Measurements from ENCODE around the gene NUDT2.
"Not testable (repeated sequence)": the region's sequence is repeated elsewhere in the genome, so short reads cannot be mapped to it uniquely, and the experiment has no call there.

NUDT2 gene

DNA sequence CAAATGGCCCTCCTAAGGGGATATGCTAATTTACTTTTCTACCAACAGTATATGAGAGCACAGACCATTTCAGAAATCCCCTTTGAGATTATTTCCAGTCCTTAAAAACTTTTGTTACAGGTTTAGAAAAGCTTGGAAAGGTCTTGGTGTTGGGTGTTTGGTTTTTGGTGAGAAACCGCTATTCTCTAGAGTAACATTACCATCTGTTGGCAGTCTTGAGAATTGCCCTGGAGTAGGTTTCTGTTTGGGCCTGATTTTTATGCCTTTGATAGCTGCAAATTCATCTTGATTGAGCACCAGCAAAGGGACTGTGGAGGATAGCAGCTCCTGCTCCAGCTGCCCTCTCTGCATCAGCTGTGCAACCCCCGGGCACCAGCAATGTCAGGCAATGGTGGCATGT lies 8.0 kb downstream of the NUDT2 start:
- Histone ChIP-seq H3K4me2 (ENCODE audit: low read length) (no peak overlapping the region), H3K4me3 (ENCODE audit: low read length) (no peak overlapping the region), H3K4me1 (ENCODE audit: control insufficient read depth, insufficient read depth, low read length) (no peaks in the 10 kb centered on the region), H3K27me3 (ENCODE audit: control insufficient read depth, insufficient read depth, low read length) (no peaks in the 10 kb centered on the region), H3K36me3 (ENCODE audit: insufficient read depth, low read length) (peaks cover 26% of the 10 kb centered on the region), H3K9me3 (replicated peaks; ENCODE audit: low read length) (no peaks in the 10 kb centered on the region), H3K9ac (ENCODE audit: low read depth, low read length) (no peak overlapping the region)

DNA sequence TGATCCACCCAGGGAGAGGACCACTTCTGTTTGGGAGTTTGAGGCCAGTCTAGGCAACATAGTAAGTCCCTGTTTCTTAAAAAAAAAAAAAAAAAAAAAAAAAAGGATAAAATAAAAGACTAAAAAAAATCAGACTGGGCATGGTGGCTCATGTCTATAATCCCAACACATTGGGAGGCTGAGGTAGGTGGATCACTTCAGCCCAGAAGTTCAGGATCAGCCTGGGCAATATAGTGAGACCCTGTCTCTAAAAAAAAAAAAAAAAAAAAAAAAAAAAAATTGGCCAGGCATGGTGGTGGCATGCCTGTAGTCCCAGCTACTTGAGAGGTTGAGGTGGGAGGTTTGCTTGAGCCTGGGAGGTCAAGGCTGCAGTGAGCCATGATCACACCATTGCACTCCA lies 8.7 kb downstream of the NUDT2 start:
- peaks cover 30% of the 10 kb centered on the region for H3K36me3 ChIP-seq (ENCODE audit: insufficient read depth, low read length)
- H3K4me2 ChIP-seq (ENCODE audit: low read length); H3K27me3 ChIP-seq (ENCODE audit: control insufficient read depth, insufficient read depth, low read length); H3K4me1 ChIP-seq (ENCODE audit: control insufficient read depth, insufficient read depth, low read length); H3K9me3 ChIP-seq (replicated peaks; ENCODE audit: low read length); H3K4me3 ChIP-seq (ENCODE audit: low read length); H3K9ac ChIP-seq (ENCODE audit: low read depth, low read length): not testable (repeated sequence)

DNA sequence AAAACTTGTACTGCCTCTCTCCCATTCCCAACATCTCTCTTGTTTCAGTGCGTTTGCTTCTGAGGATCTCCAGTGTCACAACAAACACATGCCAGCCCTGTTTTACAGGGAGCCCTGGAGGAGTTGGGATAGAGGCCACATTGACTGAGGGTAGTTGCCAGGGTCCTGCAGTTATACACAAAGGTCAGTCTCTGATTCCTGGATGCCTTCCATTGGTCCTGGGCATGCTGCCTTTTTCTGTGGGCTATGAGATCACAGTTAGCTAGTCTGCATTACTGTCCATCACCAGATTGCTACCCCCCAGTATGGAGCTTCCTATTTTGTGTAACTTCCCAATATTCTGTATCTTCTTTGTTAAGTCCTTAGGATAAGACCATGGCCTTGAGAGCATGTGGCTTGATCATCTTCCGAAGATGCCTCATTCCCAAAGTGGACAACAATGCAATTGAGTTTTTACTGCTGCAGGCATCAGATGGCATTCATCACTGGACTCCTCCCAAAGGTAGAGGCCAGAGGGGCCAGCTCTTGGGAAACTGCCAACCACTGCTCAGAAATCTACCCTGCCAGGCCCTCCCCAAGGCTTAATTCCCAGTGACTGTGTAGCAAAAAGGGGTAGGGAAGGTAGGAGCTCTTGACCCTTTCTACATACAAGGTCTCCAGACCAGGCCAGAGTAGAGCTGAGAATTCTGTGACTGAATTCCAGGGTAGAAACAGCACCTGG lies 9.5 kb downstream of the NUDT2 start:
- Histone ChIP-seq H3K4me3 (ENCODE audit: low read length) (no peak overlapping the region), H3K9me3 (replicated peaks; ENCODE audit: low read length) (no peaks in the 10 kb centered on the region), H3K36me3 (ENCODE audit: insufficient read depth, low read length) (peaks cover 35% of the 10 kb centered on the region), H3K9ac (ENCODE audit: low read depth, low read length) (no peak overlapping the region), H3K27me3 (ENCODE audit: control insufficient read depth, insufficient read depth, low read length) (no peaks in the 10 kb centered on the region), H3K4me2 (ENCODE audit: low read length) (no peak overlapping the region), H3K4me1 (ENCODE audit: control insufficient read depth, insufficient read depth, low read length) (no peaks in the 10 kb centered on the region)

DNA sequence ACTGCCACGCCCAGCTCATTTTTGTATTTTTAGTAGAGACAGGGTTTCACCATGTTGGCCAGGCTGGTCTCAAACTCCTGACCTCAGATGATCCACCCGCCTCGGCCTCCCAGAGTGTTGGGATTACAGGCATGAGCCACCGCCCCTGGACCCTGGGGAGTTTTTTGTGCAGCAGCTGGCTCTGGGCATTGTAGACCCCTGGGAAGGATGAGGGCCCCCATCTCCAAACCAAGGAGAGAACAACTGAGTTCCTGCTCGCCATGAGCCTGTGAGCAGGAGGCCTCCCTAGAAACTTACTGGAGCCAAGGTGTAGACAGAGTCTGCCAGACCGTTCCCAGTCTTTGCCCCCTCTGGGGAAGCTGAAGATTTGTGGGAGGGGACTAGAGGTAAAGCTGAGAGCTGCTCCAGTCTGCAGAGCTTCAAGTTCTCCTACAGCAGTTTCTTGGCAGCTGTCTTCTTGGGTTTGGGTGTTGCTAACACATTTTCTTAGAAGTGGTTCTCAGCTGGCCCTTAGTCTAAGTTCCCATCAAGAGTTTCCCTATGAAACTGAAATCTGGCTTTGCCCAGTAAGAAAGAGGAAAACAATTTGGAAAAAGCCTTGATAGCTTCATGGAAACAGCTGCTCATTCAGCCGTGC lies 12.4 kb downstream of the NUDT2 start:
- H3K9ac ChIP-seq (ENCODE audit: low read depth, low read length), result no peak overlapping the region
- no peak overlapping the region for H3K4me3 ChIP-seq (ENCODE audit: low read length)
- H3K4me1 ChIP-seq (ENCODE audit: control insufficient read depth, insufficient read depth, low read length), result no peaks in the 10 kb centered on the region
- no peaks in the 10 kb centered on the region for H3K9me3 ChIP-seq (replicated peaks; ENCODE audit: low read length)
- peaks cover 31% of the 10 kb centered on the region for H3K36me3 ChIP-seq (ENCODE audit: insufficient read depth, low read length)
- no peaks in the 10 kb centered on the region for H3K27me3 ChIP-seq (ENCODE audit: control insufficient read depth, insufficient read depth, low read length)
- no peak overlapping the region for H3K4me2 ChIP-seq (ENCODE audit: low read length)

DNA sequence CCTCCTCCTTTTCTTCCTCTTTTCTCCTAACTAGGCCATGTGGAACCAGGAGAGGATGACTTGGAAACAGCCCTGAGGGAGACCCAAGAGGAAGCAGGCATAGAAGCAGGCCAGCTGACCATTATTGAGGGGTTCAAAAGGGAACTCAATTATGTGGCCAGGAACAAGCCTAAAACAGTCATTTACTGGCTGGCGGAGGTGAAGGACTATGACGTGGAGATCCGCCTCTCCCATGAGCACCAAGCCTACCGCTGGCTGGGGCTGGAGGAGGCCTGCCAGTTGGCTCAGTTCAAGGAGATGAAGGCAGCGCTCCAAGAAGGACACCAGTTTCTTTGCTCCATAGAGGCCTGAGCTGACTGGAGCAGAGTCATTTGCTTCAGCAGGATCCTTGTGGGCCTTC lies 13.7 kb downstream of the NUDT2 start:
- no peak overlapping the region for H3K4me3 ChIP-seq (ENCODE audit: low read length)
- H3K9ac ChIP-seq (ENCODE audit: low read depth, low read length), result no peak overlapping the region
- no peaks in the 10 kb centered on the region for H3K9me3 ChIP-seq (replicated peaks; ENCODE audit: low read length)
- no peaks in the 10 kb centered on the region for H3K4me1 ChIP-seq (ENCODE audit: control insufficient read depth, insufficient read depth, low read length)
- peaks cover 31% of the 10 kb centered on the region for H3K36me3 ChIP-seq (ENCODE audit: insufficient read depth, low read length)
- no peaks in the 10 kb centered on the region for H3K27me3 ChIP-seq (ENCODE audit: control insufficient read depth, insufficient read depth, low read length)
- no peak overlapping the region for H3K4me2 ChIP-seq (ENCODE audit: low read length)

DNA sequence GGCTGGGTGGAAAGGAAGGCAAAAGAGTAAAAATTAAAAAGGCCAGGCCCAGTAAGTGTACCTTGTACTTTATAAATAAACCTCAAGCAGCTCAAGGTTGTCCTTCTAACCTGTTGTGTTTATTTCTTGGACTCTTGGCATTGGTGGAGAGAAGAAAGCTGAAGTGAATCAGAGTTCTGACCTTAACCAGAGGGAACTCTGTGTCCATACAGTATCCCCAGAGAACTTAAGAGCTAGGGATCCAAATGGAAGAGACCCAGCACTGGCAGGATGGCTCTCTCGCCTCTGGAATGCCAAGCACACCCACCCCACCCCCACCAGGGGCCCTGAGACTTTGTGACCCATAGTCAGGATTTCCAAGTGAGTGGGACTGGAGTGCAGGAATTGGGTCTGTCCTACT lies 14.2 kb downstream of the NUDT2 start:
- no peaks in the 10 kb centered on the region for H3K4me1 ChIP-seq (ENCODE audit: control insufficient read depth, insufficient read depth, low read length)
- H3K36me3 ChIP-seq (ENCODE audit: insufficient read depth, low read length), result peaks cover 27% of the 10 kb centered on the region
- no peaks in the 10 kb centered on the region for H3K27me3 ChIP-seq (ENCODE audit: control insufficient read depth, insufficient read depth, low read length)
- H3K4me3 ChIP-seq (ENCODE audit: low read length), result no peak overlapping the region
- no peak overlapping the region for H3K9ac ChIP-seq (ENCODE audit: low read depth, low read length)
- no peak overlapping the region for H3K4me2 ChIP-seq (ENCODE audit: low read length)
- no peaks in the 10 kb centered on the region for H3K9me3 ChIP-seq (replicated peaks; ENCODE audit: low read length)

DNA sequence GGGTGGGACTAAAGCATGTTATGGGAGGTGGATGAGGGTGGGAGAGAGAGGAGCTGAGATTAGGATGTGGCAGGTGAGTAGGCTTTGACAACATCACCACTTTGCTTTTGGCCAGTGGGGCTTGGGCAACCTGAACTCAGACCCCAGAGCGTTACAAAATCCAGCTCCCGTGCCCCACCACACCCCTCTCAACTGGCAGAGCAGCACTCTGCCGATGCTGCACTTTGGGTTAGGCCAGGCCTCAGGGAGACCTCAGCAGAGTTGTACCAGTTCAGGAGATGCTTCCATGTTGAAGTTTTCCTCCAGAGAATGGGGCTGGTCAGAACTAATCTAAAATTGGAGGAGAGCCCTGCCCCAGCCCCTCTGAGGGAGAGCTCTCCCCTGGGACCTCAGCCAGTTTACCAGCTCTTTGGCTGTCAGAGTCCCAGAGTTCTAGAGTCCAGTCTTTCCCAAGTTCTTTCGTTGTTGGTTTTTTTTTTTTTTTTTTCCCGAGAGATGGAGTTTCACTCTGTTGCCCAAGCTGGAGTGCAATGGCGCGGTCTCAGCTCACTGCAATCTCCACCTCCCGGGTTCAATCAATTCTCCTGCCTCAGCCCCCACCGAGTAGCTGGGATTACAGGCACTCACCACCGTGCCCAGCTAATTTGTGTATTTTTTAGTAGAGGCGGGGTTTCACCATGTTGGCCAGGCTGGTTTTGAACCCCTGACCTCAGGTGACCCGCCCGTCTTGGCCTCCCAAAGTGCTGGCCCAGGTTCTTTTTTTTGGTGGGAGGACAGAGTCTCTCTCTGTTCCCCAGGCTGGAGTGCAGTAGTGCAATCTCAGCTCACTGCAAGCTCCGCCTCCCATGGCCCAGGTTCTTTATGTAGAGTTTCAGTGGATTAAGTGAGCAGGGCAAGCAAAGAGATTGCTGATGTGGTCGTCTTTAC lies 17.8 kb downstream of the NUDT2 start:
- Histone ChIP-seq H3K4me1 (ENCODE audit: control insufficient read depth, insufficient read depth, low read length) (no peaks in the 10 kb centered on the region), H3K9ac (ENCODE audit: low read depth, low read length) (no peak overlapping the region), H3K27me3 (ENCODE audit: control insufficient read depth, insufficient read depth, low read length) (no peaks in the 10 kb centered on the region), H3K9me3 (replicated peaks; ENCODE audit: low read length) (no peaks in the 10 kb centered on the region), H3K4me2 (ENCODE audit: low read length) (no peak overlapping the region), H3K36me3 (ENCODE audit: insufficient read depth, low read length) (peaks cover 12% of the 10 kb centered on the region), H3K4me3 (ENCODE audit: low read length) (no peak overlapping the region)

DNA sequence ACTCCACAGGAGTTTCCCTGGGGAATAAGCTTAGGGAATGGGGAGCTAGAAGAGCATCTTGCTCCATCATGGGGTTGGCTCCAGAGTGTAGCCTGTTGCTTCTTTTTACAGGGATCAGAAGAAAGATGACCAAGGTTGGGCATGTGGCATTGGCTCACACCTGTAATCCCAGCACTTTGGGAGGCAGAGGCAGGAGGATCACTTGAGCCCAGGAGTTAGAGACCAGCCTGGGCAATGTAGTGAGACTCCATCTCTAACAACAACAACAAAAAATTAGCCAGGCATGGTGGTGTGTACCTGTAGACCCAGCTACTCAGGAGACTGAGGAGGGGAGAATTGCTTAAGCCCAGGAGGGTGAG lies 18.4 kb downstream of the NUDT2 start:
- Histone ChIP-seq H3K9me3 (replicated peaks; ENCODE audit: low read length) (no peaks in the 10 kb centered on the region), H3K27me3 (ENCODE audit: control insufficient read depth, insufficient read depth, low read length) (no peaks in the 10 kb centered on the region), H3K4me1 (ENCODE audit: control insufficient read depth, insufficient read depth, low read length) (no peaks in the 10 kb centered on the region), H3K36me3 (ENCODE audit: insufficient read depth, low read length) (peaks cover 8% of the 10 kb centered on the region), H3K4me2 (ENCODE audit: low read length) (no peak overlapping the region), H3K9ac (ENCODE audit: low read depth, low read length) (no peak overlapping the region), H3K4me3 (ENCODE audit: low read length) (no peak overlapping the region)

DNA sequence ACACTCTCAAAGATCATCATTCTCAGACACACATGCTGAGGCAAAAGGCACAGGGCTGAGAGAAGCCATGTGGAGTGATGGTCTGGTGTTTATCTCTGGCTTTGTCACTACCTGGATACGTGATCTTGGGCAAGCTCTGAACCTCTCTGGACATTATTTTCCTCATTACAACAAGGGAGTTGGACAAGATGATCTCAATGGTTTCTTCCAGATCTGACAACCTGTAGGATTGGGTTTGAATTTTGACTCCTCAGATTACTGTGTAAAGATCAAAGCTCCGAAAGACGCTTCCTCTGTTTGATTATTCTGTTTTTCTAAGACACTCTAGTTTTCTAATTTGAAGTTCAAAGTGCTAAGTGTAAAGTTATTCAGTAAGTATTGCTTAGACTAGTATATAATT lies 20.0 kb downstream of the NUDT2 start:
- Histone ChIP-seq H3K36me3 (ENCODE audit: insufficient read depth, low read length) (no peaks in the 10 kb centered on the region), H3K4me2 (ENCODE audit: low read length) (no peak overlapping the region)

DNA sequence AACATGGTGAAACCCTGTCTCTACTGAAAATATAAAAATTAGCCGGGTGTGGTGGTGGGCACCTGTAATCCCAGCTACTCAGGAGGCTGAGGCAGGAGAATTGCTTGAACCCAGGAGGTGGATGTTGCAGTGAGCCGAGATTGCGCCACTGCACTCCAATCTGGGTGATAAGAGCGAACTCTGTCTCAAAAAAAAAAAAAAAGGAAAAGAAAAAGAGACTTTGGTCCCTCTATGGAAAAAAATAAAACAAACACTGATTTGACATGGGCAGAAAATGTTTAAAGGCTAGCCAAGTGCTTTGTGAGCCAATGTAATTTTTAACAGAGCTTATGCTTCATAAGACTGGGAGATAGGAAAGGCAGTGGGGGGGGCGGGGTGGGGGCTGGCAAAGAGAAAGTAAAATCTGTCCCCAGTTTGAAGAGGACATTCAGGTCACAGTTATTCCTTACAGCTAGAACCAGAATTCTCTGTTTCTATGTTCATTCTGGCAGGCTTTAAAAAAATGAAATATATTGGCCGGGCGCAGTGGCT lies 22.8 kb downstream of the NUDT2 start:
- H3K36me3 ChIP-seq (ENCODE audit: insufficient read depth, low read length), result not testable (repeated sequence)

More for the DNA sequence above, 20.0 kb downstream of the NUDT2 start:
- H3K9me3 ChIP-seq (replicated peaks; ENCODE audit: low read length), result no peaks in the 10 kb centered on the region
- H3K27me3 ChIP-seq (ENCODE audit: control insufficient read depth, insufficient read depth, low read length), result no peaks in the 10 kb centered on the region
- H3K4me1 ChIP-seq (ENCODE audit: control insufficient read depth, insufficient read depth, low read length), result no peaks in the 10 kb centered on the region
- no peak overlapping the region for H3K9ac ChIP-seq (ENCODE audit: low read depth, low read length)
- no peak overlapping the region for H3K4me3 ChIP-seq (ENCODE audit: low read length)

DNA sequence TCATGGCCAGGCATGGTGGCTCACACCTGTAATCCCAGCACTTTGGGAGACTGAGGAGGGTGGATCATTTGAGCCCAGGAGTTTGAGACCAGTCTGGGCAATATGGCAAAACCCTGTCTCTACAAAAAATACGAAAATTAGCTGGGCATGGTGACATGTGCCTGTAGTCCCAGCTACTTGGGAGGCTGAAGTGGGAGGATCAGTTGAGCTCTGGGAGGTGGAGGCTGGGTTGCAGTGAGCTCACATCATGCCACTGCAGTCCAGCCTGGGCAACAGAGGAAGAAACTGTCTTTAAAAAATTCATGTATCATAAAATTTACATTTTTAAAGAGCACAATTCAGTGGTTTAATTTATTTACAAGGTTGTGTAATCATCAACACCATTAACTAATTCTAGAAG lies 23.6 kb downstream of the NUDT2 start:
- not testable (repeated sequence) for H3K9me3 ChIP-seq (replicated peaks; ENCODE audit: low read length); H3K36me3 ChIP-seq (ENCODE audit: insufficient read depth, low read length); H3K4me1 ChIP-seq (ENCODE audit: control insufficient read depth, insufficient read depth, low read length); H3K9ac ChIP-seq (ENCODE audit: low read depth, low read length); H3K4me3 ChIP-seq (ENCODE audit: low read length); H3K4me2 ChIP-seq (ENCODE audit: low read length); H3K27me3 ChIP-seq (ENCODE audit: control insufficient read depth, insufficient read depth, low read length)

More for the DNA sequence above, 22.8 kb downstream of the NUDT2 start:
- H3K4me1 ChIP-seq (ENCODE audit: control insufficient read depth, insufficient read depth, low read length); H3K4me3 ChIP-seq (ENCODE audit: low read length); H3K4me2 ChIP-seq (ENCODE audit: low read length); H3K27me3 ChIP-seq (ENCODE audit: control insufficient read depth, insufficient read depth, low read length); H3K9me3 ChIP-seq (replicated peaks; ENCODE audit: low read length); H3K9ac ChIP-seq (ENCODE audit: low read depth, low read length): not testable (repeated sequence)

All from skeletal muscle satellite cell (primary cell).